Measurements from ENCODE around the gene G6PC1.
"Not testable (repeated sequence)": the region's sequence is repeated elsewhere in the genome, so short reads cannot be mapped to it uniquely, and the experiment has no call there.

The G6PC1 gene

DNA sequence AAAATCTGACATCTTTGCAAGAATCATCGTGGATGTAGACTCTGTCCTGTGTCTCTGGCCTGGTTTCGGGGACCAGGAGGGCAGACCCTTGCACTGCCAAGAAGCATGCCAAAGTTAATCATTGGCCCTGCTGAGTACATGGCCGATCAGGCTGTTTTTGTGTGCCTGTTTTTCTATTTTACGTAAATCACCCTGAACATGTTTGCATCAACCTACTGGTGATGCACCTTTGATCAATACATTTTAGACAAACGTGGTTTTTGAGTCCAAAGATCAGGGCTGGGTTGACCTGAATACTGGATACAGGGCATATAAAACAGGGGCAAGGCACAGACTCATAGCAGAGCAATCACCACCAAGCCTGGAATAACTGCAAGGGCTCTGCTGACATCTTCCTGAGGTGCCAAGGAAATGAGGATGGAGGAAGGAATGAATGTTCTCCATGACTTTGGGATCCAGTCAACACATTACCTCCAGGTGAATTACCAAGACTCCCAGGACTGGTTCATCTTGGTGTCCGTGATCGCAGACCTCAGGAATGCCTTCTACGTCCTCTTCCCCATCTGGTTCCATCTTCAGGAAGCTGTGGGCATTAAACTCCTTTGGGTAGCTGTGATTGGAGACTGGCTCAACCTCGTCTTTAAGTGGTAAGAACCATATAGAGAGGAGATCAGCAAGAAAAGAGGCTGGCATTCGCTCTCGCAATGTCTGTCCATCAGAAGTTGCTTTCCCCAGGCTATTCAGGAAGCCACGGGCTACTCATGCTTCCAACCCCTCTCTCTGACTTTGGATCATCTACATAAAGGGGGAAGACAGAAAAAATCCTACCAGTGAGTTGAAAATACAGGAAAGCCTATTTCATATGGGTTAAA lies at the start of gene G6PC1:
Gene G6PC1 (plus strand): TSS at position 340 of the 872 bp plus-strand sequence. CDS start 78 bp downstream, at position 418.
- DNase-seq, result no peak

DNA sequence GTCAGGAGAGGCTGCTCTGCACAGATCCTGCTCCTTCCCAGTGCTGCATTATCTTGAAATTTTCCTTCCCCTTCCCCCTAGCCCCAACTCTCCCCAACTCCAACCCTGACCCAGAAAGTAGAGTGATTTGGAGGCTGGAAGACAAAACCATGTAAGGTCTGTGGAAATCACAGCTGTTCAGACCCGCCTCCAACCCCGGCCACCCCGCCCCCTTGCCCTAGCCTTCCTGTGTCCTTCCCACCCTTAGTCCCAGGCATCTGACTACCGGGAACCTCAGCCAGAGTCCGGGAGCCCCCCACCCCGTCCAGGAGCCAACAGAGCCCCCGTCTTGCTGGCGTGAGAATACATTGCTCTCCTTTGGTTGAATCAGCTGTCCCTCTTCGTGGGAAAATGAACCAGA lies 49.6 kb upstream of the G6PC1 start, which contains the start of gene AOC3:
Gene AOC3 (plus strand): TSS at position 246 of the 400 bp plus-strand sequence. CDS start 145 bp downstream, at position 391.
- DNase-seq, result no peak

DNA sequence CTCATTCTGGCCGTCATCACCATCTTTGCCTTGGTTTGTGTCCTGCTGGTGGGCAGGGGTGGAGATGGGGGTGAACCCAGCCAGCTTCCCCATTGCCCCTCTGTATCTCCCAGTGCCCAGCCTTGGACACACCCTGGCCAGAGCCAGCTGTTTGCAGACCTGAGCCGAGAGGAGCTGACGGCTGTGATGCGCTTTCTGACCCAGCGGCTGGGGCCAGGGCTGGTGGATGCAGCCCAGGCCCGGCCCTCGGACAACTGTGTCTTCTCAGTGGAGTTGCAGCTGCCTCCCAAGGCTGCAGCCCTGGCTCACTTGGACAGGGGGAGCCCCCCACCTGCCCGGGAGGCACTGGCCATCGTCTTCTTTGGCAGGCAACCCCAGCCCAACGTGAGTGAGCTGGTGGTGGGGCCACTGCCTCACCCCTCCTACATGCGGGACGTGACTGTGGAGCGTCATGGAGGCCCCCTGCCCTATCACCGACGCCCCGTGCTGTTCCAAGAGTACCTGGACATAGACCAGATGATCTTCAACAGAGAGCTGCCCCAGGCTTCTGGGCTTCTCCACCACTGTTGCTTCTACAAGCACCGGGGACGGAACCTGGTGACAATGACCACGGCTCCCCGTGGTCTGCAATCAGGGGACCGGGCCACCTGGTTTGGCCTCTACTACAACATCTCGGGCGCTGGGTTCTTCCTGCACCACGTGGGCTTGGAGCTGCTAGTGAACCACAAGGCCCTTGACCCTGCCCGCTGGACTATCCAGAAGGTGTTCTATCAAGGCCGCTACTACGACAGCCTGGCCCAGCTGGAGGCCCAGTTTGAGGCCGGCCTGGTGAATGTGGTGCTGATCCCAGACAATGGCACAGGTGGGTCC lies 49.0 kb upstream of the G6PC1 start:
- DNase-seq, result not testable (repeated sequence)

DNA sequence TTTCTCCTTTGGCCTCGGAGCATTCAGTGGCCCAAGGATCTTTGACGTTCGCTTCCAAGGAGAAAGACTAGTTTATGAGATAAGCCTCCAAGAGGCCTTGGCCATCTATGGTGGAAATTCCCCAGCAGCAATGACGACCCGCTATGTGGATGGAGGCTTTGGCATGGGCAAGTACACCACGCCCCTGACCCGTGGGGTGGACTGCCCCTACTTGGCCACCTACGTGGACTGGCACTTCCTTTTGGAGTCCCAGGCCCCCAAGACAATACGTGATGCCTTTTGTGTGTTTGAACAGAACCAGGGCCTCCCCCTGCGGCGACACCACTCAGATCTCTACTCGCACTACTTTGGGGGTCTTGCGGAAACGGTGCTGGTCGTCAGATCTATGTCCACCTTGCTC lies 48.2 kb upstream of the G6PC1 start:
- DNase-seq, result no peak

DNA sequence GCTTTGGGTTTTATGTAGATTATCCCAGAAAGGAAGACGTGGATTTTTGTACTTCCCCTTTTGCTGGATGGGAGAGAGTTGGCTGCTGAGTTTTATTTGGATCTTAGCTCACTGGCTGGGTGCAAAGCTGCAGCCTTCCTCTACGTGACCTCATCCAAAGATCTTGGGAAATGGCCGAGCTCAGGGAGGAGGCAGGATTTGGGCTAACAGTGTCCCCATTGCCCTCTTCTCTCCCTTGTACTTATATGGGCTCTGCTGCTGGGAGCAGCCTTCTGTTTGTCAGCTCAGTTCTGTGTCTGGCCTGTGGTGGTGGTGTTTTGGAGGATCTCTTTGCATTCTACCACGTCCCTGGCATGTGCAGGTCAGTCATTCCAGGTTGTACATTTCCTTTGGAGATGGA lies 47.6 kb upstream of the G6PC1 start:
- DNase-seq, result no peak

DNA sequence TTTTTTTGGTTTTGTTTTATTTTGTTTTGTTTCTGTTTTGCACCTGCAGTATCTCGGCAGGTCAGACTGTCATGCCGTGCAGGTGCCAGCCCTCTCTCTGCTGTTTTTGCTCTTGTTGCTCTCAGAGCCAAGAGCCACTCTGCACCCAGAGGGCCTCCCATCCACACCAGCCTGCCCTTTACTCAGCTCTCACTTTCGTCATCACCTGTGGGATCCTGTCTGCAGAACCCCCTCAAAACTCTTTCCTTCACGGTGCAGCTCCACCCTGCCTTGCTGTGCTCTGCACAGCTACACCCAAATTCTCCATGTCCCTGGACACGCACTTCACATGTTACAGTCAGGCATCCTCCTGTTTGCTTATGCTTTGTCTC lies 47.0 kb upstream of the G6PC1 start:
- no peak for DNase-seq

DNA sequence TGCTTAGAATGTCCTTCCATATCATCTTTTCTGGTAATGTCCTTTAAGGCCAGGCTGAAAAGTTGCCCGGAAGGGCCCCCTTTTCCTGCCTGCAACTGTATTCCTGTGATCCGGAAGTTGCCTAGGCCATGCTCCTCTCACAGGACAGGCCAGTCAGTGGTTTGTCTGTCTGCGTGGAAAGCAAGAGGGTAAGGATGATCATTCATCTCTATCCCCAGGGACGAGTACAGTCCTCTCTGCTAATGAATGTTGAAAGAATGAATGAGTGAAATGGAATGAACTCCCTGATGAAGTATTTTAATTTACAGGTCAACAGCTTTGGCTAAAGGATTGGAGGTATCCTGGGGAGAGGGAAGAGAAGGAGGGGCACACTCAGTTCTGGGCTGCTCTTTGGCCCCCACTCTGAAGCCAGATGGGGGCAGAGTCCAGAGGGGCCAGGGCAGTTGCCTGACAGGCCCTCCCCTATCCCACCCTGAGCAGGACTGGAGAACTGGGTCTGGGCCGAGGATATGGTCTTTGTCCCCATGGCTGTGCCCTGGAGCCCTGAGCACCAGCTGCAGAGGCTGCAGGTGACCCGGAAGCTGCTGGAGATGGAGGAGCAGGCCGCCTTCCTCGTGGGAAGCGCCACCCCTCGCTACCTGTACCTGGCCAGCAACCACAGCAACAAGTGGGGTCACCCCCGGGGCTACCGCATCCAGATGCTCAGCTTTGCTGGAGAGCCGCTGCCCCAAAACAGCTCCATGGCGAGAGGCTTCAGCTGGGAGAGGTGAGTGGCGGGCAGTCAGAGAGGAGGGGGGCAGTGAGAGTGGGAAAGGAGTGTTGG lies 46.4 kb upstream of the G6PC1 start:
- DNase-seq, result no peak

DNA sequence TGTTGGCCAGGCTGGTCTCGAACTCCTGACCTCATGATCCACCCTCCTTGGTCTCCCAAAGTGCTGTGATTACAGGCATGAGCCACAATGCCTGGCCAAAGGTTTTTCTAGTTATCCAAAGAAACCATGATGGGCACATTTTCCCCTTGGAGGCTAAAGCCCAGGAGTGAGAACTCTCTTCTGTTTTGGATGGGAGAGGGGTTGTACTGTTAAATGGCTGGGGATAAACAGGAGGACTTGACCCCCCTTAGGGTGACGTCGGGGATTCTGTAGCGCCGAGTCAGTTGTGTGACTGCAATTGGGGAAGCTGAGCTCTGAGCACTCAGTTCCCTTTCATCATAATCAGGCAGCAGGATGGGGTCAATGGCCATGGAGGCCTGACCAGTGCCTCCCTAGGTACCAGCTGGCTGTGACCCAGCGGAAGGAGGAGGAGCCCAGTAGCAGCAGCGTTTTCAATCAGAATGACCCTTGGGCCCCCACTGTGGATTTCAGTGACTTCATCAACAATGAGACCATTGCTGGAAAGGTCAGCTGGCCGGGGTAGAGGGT lies 45.5 kb upstream of the G6PC1 start:
- no peak for DNase-seq

DNA sequence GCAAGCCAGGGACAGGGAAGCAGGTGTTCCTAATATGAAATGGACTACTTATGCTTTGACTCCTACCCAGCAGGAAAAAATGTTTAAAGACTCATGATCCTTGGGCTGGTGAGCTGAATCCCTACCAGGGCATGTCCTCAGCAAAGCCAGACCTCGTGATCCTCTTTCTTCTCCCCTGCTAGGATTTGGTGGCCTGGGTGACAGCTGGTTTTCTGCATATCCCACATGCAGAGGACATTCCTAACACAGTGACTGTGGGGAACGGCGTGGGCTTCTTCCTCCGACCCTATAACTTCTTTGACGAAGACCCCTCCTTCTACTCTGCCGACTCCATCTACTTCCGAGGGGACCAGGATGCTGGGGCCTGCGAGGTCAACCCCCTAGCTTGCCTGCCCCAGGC lies 44.5 kb upstream of the G6PC1 start:
- DNase-seq, result not testable (repeated sequence)

DNA sequence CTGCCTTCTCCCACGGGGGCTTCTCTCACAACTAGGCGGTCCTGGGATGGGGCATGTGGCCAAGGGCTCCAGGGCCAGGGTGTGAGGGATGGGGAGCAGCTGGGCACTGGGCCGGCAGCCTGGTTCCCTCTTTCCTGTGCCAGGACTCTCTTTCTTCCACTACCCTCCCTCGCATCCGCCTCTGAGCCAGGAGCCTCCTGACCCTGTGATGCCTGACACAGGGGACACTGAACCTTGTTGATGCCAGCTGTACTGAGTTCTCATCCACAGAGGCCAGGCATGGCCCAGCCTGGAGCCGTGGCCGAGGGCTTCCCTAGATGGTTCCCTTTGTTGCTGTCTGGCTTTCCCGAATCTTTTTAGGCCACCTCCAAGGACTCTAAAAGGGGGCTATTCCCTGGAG lies 44.1 kb upstream of the G6PC1 start:
- DNase-seq, result not testable (repeated sequence)

DNA sequence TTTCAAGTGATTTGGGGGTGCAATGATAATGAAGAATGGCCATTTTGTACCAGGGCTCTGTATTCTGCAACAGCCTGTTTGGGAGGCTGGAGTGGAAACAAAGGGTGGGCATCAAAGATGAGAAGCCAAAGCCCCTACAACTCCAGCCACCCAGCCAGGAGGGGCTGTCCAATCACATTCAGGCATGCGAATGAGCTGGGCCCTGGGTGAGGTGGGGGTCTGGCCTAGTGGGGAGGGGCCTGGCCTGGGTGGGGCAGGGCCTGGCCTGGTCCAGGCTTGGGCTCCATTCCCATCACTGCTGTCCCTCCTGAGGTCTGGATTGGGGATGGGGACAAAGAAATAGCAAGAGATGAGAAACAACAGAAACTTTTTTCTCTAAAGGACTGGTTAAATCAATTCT lies 43.2 kb upstream of the G6PC1 start:
- no peak for DNase-seq

DNA sequence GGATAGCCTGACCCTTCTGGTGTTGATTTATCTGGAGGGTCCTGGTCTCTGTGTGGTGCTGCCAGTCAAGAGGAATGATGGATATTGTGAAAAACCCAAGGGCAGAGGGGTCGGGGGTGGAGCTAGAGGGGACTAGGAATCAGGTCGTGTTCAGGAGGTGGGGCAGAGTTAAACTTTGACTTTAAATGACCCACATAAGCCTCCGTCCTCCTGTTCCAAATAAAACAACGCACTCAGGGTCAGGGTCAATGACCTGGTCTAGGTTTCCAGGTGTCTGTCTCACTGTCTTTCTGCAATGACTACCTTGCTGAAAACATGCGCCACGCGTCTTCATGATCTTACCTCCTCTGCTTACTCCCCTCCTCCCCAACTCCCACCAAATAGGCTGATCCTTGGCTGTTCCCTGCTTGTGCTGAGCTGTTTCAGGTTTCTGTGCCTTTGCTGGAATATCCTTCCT lies 34.9 kb upstream of the G6PC1 start:
- DNase-seq, result no peak

DNA sequence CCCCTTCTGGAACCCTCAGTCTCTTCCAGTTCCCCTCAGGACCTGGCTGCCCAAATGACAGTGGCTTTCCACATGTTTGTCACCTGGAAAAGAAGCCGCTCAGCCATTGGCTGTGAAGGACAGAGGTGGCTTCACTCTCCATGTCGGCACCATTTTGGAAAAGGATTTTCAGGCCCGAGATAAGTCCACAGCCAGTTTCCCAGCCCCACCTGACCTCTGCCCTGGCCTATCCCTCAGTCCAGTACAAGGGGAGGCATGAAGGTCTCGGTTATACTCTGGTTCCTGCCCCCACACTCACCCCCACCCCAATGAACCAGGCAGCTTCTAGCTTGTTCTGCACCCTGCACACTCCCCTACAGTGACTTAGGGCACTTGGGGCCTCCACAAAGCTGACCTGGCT lies 34.4 kb upstream of the G6PC1 start:
- DNase-seq, result no peak

DNA sequence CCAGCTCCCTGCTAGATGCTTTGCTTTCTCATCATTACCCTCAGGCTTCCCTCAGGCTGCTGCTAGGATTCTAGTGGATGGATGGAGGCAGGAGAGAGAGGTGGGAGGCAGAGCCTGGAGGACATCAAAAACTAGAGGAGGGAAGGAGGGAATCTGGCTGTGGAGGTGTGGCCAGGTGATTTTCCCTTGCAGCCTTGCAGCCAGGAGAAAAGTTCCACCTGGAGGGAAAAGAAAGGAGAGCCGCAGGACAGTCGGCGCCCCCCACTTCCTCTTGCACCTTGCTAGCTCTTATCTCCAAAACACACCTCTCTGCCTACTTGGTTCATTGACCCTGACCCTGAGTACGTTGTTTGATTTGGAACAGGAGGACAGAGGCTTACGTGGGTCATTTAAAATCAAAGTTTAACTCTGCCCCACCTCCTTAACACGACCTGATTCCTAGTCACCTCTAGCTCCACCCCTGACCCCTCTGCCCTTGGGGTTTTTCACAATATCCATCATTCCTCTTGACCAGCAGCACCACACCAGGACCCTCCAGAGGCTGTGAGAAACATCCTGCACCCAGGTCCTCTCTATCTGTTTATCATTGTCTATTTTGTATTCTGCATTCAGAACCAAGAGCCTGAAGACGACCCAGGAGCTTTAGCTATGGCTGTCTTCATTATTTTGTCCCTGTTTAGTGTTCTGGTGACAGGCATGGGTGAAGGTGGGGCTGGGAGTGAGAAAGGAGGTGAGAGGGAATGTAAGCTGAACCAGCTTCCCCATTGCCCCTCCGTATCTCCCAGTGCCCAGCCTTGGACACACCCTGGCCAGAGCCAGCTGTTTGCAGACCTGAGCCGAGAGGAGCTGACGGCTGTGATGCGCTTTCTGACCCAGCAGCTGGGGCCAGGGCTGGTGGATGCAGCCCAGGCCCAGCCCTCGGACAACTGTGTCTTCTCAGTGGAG lies 33.7 kb upstream of the G6PC1 start:
- DNase-seq, result no peak

DNA sequence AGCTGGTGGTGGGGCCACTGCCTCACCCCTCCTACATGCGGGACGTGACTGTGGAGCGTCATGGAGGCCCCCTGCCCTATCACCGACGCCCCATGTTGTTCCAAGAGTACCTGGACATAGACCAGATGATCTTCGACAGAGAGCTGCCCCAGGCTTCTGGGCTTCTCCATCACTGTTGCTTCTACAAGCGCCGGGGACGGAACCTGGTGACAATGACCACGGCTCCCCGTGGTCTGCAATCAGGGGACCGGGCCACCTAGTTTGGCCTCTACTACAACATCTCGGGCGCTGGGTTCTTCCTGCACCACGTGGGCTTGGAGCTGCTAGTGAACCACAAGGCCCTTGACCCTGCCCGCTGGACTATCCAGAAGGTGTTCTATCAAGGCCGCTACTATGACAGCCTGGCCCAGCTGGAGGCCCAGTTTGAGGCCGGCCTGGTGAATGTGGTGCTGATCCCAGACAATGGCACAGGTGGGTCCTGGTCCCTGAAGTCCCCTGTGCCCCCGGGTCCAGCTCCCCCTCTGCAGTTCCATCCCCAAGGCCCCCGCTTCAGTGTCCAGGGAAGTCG lies 32.8 kb upstream of the G6PC1 start:
- not testable (repeated sequence) for DNase-seq

DNA sequence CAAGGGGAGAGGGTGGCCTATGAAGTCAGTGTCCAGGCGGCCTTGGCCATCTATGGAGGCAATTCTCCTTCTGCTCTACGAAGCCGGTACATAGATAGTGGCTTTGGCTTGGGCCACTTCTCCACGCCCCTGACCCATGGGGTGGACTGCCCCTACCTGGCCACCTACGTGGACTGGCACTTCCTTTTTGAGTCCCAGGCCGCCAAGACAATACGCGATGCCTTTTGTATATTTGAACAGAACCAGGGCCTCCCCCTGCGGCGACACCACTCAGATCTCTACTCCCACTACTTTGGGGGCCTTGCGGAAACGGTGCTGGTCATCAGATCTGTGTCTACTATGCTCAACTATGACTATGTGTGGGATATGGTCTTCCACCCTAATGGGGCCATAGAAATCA lies 32.3 kb upstream of the G6PC1 start:
- no peak for DNase-seq

DNA sequence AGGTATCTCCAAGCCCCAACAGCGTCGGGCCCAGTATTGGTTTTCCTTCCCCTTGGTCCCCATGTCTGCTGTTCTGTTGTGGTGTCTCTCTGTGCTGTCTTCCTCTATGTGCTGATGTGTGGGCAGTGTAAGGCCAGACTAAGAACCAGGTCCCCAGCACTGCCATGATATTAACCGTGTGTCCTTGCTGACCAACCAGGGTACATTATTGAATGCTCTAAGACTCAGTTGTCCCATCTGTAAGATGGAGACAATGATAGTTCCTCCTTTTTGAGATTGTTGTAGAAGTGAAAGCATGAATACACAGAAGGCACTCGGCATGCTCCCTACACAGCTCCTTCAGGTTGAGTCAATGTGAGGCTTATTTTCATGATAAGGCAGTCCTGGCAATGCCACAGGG lies 29.0 kb upstream of the G6PC1 start:
- DNase-seq, result no peak

DNA sequence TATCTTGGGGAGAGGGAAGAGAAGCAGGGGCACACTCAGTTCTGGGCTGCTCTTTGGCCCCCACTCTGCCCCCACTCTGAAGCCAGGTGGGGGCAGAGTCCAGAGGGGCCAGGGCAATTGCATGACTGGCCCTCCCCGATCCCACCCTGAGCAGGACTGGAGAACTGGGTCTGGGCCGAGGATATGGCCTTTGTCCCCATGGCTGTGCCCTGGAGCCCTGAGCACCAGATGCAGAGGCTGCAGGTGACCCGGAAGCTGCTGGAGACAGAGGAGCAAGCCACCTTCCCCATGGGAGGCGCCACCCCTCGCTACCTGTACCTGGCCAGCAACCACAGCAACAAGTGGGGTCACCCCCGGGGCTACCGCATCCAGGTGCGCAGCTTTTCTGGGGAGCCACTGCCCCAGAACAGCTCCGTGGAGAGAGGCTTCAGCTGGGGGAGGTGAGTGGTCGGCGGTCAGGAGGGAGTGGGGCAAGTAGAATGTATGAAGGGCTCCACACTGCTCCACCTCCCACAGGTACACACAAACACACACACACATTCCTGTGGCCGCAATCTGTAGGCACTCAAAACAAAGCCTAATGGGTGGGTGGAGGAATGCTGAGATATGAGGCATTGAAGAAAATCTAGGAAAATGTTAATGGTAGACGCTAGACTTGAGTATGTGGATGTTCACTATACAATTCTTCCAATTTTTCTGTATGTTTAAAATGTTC lies 28.2 kb upstream of the G6PC1 start:
- no peak for DNase-seq

DNA sequence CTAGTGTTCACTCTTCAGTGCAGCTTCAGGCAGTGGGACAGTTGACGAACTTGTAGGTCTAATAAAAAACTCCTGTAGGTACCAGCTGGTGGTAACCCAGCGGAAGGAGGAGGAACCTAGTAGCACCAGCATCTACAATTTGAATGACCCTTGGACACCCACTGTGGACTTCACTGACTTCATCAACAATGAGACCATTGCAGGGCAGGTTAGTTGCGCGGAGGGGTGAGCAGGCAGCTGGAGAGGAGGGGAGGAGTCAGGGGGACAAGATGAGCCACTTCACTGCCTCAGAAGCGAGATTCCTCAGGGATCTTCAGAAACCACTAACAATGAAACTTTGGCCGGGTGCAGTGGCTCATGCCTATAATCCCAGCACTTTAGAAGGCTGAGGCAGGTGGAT lies 27.3 kb upstream of the G6PC1 start:
- DNase-seq, result no peak

All from stimulated activated naive CD4-positive, alpha-beta T cell (primary cell).